Measurements from ENCODE around the gene ANKRD33B.
"Not testable (repeated sequence)": the region's sequence is repeated elsewhere in the genome, so short reads cannot be mapped to it uniquely, and the experiment has no call there.

ANKRD33B gene

DNA sequence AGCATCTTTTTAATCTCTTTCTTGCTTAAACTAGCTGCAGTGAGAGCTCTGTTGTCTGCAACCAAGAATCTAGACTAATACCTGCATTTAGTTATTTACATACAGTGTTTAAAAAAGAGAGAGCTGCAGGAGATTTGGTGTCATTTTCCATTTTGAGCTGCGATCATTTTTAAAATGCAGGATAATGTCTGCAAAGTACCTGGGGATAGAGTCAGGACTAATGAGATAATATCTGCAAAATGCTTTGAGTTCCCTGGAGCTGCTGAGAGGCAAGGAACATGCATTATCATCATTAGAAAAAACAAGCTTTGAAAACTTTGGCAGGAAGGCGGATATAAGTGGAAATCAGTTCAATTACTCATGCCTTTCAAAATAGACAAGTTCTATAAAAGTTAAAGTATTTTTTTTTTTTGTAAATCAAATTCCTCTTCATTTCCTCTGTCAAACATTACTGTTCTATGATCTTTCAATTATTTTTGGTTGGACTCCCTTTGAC, 21.8 kb upstream of the ANKRD33B start:
- intact Hi-C loops (cut with micrococcal nuclease), result no loop called here
- peaks cover 35% of the 10 kb centered on the region for H3K4me1 Mint-ChIP-seq (ENCODE audit: low read depth)
- H3K9me3 Mint-ChIP-seq, result no peaks in the 10 kb centered on the region
- H3K27me3 Mint-ChIP-seq, result peaks cover 39% of the 10 kb centered on the region
- H3K4me3 Mint-ChIP-seq, result no peak overlapping the region
- H3K27ac Mint-ChIP-seq, result no peak overlapping the region
- no peaks in the 10 kb centered on the region for H3K36me3 Mint-ChIP-seq (ENCODE audit: low read depth)

DNA sequence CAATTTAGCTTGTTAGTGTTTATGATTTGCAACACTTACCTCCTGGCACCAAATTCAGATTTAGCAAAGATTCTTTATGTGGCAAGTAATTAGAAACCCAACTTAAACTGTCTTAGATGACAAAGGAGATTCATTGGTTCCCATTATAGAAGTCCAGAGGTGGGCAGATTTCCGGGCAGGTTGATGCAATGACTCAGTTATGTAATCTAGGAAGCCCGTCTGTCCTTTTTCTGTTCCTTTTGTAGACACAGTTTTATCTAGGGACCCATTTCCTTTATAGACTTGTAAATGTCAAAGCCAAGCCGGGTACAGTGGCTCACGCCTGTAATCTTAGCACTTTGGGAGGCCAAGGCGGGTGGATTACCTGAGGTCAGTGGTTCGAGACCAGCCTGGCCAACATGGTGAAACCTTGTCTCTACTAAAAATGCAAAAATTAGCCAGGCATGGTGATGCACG, 20.3 kb upstream of the ANKRD33B start:
- Mint-ChIP-seq H3K27ac (no peak overlapping the region), H3K9me3 (no peaks in the 10 kb centered on the region), H3K36me3 (ENCODE audit: low read depth) (no peaks in the 10 kb centered on the region), H3K4me1 (ENCODE audit: low read depth) (peaks cover 25% of the 10 kb centered on the region), H3K27me3 (peaks cover 27% of the 10 kb centered on the region), H3K4me3 (no peak overlapping the region)
- intact Hi-C loops (cut with micrococcal nuclease), result no loop called here

DNA sequence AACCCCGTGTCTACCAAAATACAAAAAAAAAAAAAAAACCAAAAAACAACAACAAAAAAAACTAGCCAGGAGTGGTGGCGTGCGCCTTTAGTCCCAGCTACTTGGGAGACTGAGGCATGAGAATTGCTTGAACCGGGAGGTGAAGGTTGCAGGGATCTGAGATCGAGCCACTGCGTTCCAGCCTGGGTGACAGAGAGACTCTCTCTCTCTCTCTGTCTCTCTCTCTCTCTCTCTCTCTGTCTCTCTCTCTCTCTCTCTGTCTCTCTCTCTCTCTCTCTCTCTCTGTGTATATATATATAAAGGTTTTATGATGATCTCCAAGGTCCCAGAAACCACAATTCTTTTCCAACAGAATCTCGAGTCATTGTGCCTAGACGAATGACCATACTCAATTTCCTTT, 18.8 kb upstream of the ANKRD33B start:
- intact Hi-C loops (cut with micrococcal nuclease), result no loop called here
- H3K4me1 Mint-ChIP-seq (ENCODE audit: low read depth), result peaks cover 13% of the 10 kb centered on the region
- H3K27ac Mint-ChIP-seq, result no peak overlapping the region
- no peaks in the 10 kb centered on the region for H3K9me3 Mint-ChIP-seq
- no peaks in the 10 kb centered on the region for H3K36me3 Mint-ChIP-seq (ENCODE audit: low read depth)
- H3K27me3 Mint-ChIP-seq, result peaks cover 18% of the 10 kb centered on the region
- no peak overlapping the region for H3K4me3 Mint-ChIP-seq

DNA sequence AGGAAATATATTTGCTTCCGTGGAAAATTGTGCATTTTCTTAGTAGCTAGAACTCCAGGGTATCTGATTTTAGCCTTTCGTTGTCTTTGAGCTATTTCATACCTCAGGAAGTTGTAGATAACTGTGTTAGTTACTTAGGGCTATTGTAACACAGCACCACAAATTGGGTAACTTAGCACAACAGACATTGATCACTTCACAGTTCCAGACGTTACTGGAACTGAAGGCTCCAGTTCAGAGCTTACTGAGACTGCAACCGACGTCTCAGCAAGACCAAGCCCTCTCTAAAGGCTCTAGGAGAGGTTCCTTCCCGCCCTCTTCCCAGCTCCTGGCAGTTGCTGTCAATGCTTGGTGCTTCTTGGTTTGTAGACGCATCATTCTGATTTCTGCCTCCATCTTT, 17.7 kb upstream of the ANKRD33B start:
- Mint-ChIP-seq H3K4me3 (no peak overlapping the region), H3K27ac (no peak overlapping the region), H3K27me3 (peaks cover 14% of the 10 kb centered on the region), H3K9me3 (no peaks in the 10 kb centered on the region), H3K36me3 (ENCODE audit: low read depth) (no peaks in the 10 kb centered on the region), H3K4me1 (ENCODE audit: low read depth) (peaks cover 13% of the 10 kb centered on the region)
- intact Hi-C loops (cut with micrococcal nuclease), result no loop called here

DNA sequence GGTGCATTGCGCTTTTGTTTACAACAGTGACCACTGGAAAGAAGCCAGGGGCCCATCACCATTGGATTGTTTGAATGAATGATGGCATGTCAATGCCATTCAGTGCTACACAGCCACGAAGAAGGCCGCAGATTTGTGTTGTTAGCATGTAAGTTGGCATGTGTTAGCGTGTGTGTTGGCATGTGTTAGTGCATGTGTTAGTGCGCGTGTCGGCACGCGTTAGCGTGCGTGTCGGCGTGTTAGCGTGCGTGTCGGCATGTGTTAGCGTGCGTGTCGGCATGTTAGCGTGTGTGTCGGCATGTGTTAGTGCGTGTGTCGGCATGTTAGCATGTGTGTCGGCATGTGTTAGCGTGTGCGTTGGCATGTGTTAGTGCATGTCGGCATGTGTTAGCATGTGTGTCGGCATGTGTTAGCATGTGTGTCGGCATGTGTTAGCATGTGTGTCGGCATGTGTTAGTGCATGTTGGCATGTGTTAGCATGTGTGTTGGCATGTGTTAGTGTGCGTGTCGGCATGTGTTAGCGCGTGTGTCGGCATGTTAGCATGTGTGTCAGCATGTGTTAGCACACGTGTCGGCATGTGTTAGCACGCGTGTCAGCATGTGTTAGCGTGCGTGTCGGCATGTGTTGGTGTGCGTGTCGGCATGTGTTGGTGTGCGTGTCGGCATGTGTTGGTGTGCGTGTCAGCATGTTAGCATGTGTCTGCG, 15.3 kb upstream of the ANKRD33B start:
- Mint-ChIP-seq H3K36me3 (ENCODE audit: low read depth) (no peaks in the 10 kb centered on the region), H3K27me3 (peaks cover 15% of the 10 kb centered on the region), H3K4me3 (no peak overlapping the region), H3K4me1 (ENCODE audit: low read depth) (peaks cover 17% of the 10 kb centered on the region), H3K9me3 (no peaks in the 10 kb centered on the region), H3K27ac (no peak overlapping the region)
- intact Hi-C loops (cut with micrococcal nuclease), result no loop called here

DNA sequence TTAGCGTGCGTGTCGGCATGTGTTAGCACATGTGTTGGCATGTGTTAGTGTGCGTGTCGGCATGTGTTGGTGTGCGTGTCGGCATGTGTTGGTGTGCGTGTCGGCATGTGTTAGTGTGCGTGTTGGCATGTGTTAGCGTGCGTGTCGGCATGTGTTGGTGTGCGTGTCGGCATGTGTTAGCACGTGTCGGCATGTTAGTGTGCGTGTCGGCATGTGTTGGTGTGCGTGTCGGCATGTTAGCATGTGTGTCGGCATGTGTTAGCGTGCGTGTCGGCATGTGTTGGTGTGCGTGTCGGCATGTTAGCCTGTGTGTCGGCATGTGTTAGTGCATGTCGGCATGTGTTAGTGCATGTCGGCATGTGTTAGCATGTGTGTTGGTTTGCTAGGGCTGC, 14.8 kb upstream of the ANKRD33B start:
- H3K4me3 Mint-ChIP-seq, result not testable (repeated sequence)
- H3K27me3 Mint-ChIP-seq, result peaks cover 16% of the 10 kb centered on the region

DNA sequence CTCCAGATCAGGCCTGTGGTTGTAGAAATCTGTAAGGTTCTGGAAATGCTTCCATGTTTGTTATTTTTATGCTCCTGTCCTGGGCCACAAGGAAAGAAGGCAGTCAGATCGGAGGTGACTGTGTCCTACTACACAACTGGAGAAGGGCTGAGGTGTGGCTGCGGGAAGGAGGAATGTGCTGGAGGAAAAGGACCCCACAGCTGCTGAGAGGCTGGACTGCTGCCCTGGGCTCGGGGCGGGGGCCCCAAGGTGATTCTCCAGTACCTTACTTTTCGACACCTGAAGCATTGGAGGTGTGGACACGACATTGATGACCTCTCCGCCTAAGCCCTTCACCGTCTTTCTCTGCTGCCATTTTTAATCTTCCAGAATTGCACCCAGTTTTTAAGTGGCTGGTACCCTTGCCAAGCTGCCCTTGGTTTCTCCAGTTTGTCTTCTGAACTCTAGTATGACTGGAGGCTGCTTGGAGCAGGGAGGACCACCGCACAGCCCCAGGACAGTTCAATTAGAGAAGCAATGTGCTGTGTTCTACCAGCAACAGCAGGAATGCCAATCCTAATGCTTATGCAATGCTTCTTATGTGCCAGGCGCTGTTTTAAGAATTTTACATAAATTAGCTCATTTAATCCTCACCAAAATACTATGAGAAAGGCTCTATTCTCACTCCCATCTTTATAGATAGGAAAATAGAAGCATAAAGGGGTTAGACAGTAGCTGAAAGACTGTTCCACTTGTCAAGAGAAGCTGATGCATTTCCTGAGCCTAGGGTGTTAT, 13.5 kb upstream of the ANKRD33B start:
- H3K36me3 Mint-ChIP-seq (ENCODE audit: low read depth), result no peaks in the 10 kb centered on the region

More for the DNA sequence above, 14.8 kb upstream of the ANKRD33B start:
- H3K9me3 Mint-ChIP-seq; H3K27ac Mint-ChIP-seq; H3K36me3 Mint-ChIP-seq (ENCODE audit: low read depth); intact Hi-C loops (cut with micrococcal nuclease): not testable (repeated sequence)
- peaks cover 15% of the 10 kb centered on the region for H3K4me1 Mint-ChIP-seq (ENCODE audit: low read depth)

DNA sequence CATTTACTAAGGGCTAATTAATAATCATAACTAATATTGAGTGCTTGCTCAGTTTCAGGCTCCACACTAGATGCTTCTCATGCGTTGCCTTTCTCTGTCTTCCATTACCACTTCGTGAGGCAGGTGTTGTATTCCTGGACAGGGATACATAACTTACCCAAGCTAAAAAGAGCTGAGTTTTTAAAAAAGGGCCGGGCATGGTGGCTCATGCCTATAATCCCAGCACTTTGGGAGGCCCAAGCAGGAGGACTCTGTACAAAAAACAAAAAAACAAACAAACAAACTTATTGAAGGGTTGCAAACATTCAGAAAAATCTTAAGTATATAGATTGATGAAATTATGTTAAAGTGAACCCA, 12.1 kb upstream of the ANKRD33B start:
- H3K36me3 Mint-ChIP-seq (ENCODE audit: low read depth), result no peaks in the 10 kb centered on the region
- H3K9me3 Mint-ChIP-seq, result no peaks in the 10 kb centered on the region
- H3K27ac Mint-ChIP-seq, result no peak overlapping the region
- H3K4me1 Mint-ChIP-seq (ENCODE audit: low read depth), result peaks cover 30% of the 10 kb centered on the region
- intact Hi-C loops (cut with micrococcal nuclease), result loop anchor here (5.0 kb wide), 1 partner anchor 36 kb away; no protein-coding TSS in a partner anchor
- no peak overlapping the region for H3K4me3 Mint-ChIP-seq
- H3K27me3 Mint-ChIP-seq, result peaks cover 20% of the 10 kb centered on the region

More for the DNA sequence above, 13.5 kb upstream of the ANKRD33B start:
- no peak overlapping the region for H3K27ac Mint-ChIP-seq
- no peak overlapping the region for H3K4me3 Mint-ChIP-seq
- no peaks in the 10 kb centered on the region for H3K9me3 Mint-ChIP-seq
- peaks cover 18% of the 10 kb centered on the region for H3K4me1 Mint-ChIP-seq (ENCODE audit: low read depth)
- intact Hi-C loops (cut with micrococcal nuclease), result loop anchor here (5.0 kb wide), 1 partner anchor 37 kb away; no protein-coding TSS in a partner anchor
- H3K27me3 Mint-ChIP-seq, result peaks cover 19% of the 10 kb centered on the region

DNA sequence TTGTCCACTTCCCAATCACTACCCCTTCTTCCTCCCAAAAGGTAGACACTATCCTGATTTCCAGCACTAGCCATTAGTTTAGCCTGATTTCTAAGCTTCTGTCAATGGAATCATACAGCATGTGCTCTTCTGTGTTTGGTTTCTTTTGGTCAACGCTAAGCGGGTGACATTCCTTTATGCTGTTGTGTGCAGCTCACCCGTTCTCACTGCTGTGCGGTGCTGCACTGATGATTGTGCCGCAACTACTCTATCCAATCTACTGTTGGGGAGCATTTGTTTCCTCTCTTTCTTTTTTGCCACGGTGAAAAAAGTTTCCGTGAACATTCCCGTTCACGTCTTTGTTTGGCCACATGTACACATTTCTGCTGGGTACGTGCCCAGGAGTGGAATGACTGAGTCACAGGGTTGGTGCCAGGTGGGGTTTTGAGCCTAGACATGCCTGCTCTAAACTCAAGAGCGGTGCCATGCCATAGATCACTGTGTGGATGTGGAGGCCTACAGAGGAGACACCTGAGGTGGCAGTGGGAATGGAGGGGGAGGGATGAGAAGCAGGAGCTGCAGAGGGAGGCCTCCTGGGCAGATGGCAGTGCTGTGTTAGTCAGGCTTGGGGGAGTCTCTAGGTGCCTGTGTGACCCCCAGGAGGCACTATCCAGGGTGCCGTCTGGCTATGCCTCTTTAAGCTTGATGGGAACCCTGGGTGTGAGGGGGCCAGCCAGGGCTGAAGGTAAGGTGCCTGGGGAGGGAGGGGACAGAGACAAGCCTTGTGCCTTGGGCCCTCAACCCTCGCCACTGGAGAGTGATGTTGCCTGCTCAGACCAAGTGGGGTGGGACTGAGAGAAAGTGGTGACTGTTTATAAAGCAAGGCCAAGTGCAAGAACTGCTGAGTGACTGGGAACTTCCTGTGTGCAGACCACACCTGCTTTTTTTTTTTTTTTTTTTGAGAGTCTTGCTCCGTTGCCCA, 11.4 kb upstream of the ANKRD33B start:
- no peak overlapping the region for H3K27ac Mint-ChIP-seq
- H3K36me3 Mint-ChIP-seq (ENCODE audit: low read depth), result no peaks in the 10 kb centered on the region
- H3K9me3 Mint-ChIP-seq, result no peaks in the 10 kb centered on the region
- H3K4me3 Mint-ChIP-seq, result no peak overlapping the region
- peaks cover 30% of the 10 kb centered on the region for H3K4me1 Mint-ChIP-seq (ENCODE audit: low read depth)
- peaks cover 26% of the 10 kb centered on the region for H3K27me3 Mint-ChIP-seq
- intact Hi-C loops (cut with micrococcal nuclease), result loop anchor here (5.0 kb wide), 1 partner anchor 35 kb away; no protein-coding TSS in a partner anchor

DNA sequence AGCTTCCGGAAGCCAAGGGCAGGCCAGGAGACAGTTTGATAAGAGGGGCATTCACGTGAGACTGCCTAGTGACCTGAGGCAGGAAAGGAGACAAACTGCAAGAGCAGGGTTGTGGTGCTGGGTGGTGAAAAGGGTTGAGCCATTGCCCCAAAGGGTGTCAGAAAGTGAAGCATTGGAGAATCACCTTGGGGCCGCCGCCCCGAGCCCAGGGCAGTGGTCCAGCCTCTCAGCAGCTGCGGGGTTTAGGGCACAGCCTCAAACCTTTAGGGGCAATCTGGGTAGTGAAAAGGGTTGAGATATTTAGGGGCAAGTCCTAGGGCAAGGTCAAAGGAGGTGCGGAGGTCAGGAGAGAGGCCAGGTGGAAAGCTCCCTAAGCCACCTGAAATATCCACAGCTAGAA, 10.4 kb upstream of the ANKRD33B start:
- Mint-ChIP-seq H3K27me3 (peaks cover 33% of the 10 kb centered on the region), H3K4me1 (ENCODE audit: low read depth) (peaks cover 38% of the 10 kb centered on the region), H3K36me3 (ENCODE audit: low read depth) (no peaks in the 10 kb centered on the region), H3K4me3 (no peak overlapping the region), H3K9me3 (no peaks in the 10 kb centered on the region), H3K27ac (no peak overlapping the region)
- intact Hi-C loops (cut with micrococcal nuclease), result loop anchor here (5.0 kb wide), 1 partner anchor 34 kb away; no protein-coding TSS in a partner anchor

DNA sequence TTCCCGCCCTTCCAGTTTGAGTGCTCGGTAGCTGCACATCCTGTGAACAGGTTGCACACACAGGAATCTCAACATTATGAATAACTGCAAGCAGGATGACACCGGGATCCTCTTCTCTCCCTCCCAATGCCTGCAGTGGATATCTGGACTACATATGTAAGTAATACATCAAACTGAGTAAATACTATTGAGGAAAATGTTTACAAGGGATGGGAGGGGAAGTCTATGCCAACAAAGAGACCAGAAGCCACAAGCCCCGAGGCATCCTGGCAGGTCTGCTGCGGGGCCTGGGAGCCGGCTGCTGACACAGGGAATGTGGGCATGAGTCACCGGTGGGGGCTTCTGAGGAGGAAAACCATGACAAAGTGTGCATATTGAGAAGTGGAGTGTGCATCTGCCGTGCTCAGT, 8.6 kb upstream of the ANKRD33B start:
- no peak overlapping the region for H3K4me3 Mint-ChIP-seq
- H3K9me3 Mint-ChIP-seq, result no peaks in the 10 kb centered on the region
- H3K27ac Mint-ChIP-seq, result no peak overlapping the region
- H3K27me3 Mint-ChIP-seq, result peaks cover 40% of the 10 kb centered on the region
- intact Hi-C loops (cut with micrococcal nuclease), result no loop called here
- H3K4me1 Mint-ChIP-seq (ENCODE audit: low read depth), result peaks cover 38% of the 10 kb centered on the region
- H3K36me3 Mint-ChIP-seq (ENCODE audit: low read depth), result no peaks in the 10 kb centered on the region

DNA sequence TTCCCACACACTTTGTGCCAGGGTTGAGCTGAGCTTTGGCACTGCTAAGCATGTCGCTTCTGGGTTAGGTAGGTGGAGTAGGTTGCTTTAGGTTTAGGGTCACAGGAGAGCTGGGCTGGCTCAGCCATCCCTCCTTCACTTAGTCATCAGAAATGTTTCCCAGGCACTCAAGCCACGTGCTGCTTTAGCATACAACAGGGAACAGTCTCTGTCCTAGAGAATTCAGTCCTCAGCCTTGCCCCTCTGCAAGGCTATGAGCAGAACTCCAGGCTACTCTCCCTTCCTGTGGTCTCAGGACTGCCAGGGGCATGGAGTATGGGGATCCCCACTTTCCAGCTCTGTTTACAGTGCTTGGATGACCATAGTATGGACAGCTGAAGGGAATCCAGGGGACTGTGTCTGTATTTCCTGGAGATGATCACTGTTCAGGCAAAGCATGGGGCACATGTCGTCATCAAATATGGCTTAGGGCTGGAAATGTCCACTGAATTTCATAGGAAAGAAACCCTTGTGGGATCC, 7.5 kb upstream of the ANKRD33B start:
- Mint-ChIP-seq H3K27ac (no peak overlapping the region), H3K36me3 (ENCODE audit: low read depth) (no peaks in the 10 kb centered on the region), H3K27me3 (peaks cover 49% of the 10 kb centered on the region), H3K4me3 (no peak overlapping the region), H3K4me1 (ENCODE audit: low read depth) (peaks cover 38% of the 10 kb centered on the region), H3K9me3 (no peaks in the 10 kb centered on the region)
- intact Hi-C loops (cut with micrococcal nuclease), result no loop called here
